ENCODE measurements around the gene ABCA7.
A peak's percentile ranks its signal among the peaks of the same experiment; 100 is the strongest.

Gene ABCA7

GRCh38 chr19:1027650-1028061, 12.3 kb upstream of the ABCA7 start:
- no peaks in the 10 kb centered on the region for H3K27me3 ChIP-seq (ENCODE audit: control insufficient read depth in 1 of 2, insufficient read depth in 1 of 2, low read length in 2 of 2)
- H3K9ac ChIP-seq (ENCODE audit: low read length): peak overlapping the region; percentile 97
- H3K4ac ChIP-seq (ENCODE audit: low read depth in 1 of 2, low read length in 2 of 2): peak overlapping the region; percentile 68 to 97
- H2BK120ac ChIP-seq (ENCODE audit: low read depth, low read length): peak overlapping the region; percentile 93
- peak overlapping the region; percentile 19 for H4K8ac ChIP-seq (ENCODE audit: low read length)
- H3K36me3 ChIP-seq (ENCODE audit: control insufficient read depth in 1 of 2, insufficient read depth in 2 of 2, low read depth in 1 of 2, low read length in 2 of 2): peaks cover 21 to 35% of the 10 kb centered on the region in 2 experiments
- H2AFZ ChIP-seq (ENCODE audit: low read depth, low read length): no peak overlapping the region
- H3K23ac ChIP-seq (ENCODE audit: low read length in 2 of 2): peak overlapping the region in 1 of 2 experiments; percentile 20
- no peak for DNase-seq
- peak overlapping the region in 1 of 2 experiments; percentile 98 for H2BK12ac ChIP-seq (ENCODE audit: low read length in 2 of 2)
- peak overlapping the region; percentile 46 to 99 for H3K18ac ChIP-seq (ENCODE audit: low read depth in 1 of 2, low read length in 2 of 2)
- no peaks in the 10 kb centered on the region for H3K9me3 ChIP-seq (ENCODE audit: control insufficient read depth, low read length)
- H3K4me3 ChIP-seq (ENCODE audit: insufficient read depth in 1 of 2, low read depth in 1 of 2, low read length in 2 of 2): peak overlapping the region; percentile 94 to 97
- peak overlapping the region; percentile 99 for H3K27ac ChIP-seq (ENCODE audit: low read length, poor library complexity, severe bottlenecking)
- H3K79me1 ChIP-seq (replicated peaks; ENCODE audit: low read length, poor library complexity, severe bottlenecking): peaks cover 2% of the 10 kb centered on the region
- under 1% methylated on average over 16 of the region's 16 CpGs for WGBS
- H3K4me1 ChIP-seq (ENCODE audit: control insufficient read depth, insufficient read depth, low read depth, low read length): peaks cover 24% of the 10 kb centered on the region
- H2BK5ac ChIP-seq (ENCODE audit: low read depth, low read length, poor library complexity, severe bottlenecking): peak overlapping the region; percentile 92
- H4K91ac ChIP-seq (ENCODE audit: low read length): peak overlapping the region; percentile 94
- H3K4me2 ChIP-seq (ENCODE audit: low read length, poor library complexity, severe bottlenecking): peak overlapping the region; percentile 74
- H2AK5ac ChIP-seq (ENCODE audit: low read length, severe bottlenecking): peak overlapping the region; percentile 100
- H2BK15ac ChIP-seq (ENCODE audit: low read depth, poor library complexity, severe bottlenecking): peak overlapping the region; percentile 39
- peak overlapping the region in 1 of 2 experiments; percentile 50 for H3K14ac ChIP-seq (ENCODE audit: low read length in 2 of 2)

DNA sequence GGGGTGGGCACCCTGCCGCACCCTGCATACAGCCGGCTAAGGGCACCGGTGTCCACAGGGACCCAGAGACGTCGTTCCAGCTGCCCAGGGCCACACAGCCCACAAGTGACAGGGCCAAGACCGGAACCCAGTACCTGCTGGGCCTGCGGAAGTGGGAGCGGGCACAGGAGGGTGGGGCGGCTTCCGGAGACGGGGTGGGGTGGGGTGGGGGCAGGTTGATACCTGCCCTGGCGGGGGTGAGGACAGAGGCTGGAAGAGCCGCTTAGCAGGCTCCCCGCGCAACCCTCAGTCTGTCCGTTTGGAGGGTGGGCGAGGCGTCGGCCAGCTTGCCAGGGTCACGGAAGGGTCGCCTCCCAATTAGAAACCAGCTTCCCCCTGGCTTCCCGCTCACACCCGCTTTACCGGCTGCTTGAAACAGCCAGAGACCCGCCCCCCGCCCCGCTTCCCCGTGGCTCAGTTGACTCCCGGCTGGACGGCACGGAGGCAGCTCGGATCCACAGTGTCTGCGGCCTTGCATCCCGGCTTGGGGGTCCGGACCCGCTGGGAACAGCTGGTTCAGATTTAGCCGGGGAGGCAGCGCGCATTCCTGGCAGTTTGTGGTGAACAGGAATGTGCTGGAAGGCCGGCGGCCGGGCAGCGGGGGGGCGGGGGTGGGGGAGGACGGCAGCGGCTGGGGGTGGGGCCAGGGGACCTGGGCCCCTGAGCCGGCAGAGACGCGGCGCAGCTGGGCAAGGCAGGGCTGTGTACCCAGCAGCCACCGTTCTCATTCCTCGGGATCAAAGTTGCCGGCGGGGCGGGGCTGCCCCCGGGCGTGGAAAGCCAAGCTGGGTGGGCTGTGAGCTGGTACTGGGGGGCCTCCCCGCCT, 11.6 kb upstream of the ABCA7 start:
- Histone ChIP-seq H4K8ac (ENCODE audit: low read length) (peak overlapping the region; percentile 36), H3K27ac (ENCODE audit: low read length, poor library complexity, severe bottlenecking) (peak overlapping the region; percentile 99), H3K4me1 (ENCODE audit: control insufficient read depth, insufficient read depth, low read depth, low read length) (peaks cover 24% of the 10 kb centered on the region), H3K9me3 (ENCODE audit: control insufficient read depth, low read length) (no peaks in the 10 kb centered on the region), H2AK5ac (ENCODE audit: low read length, severe bottlenecking) (peak overlapping the region; percentile 93), H3K18ac (ENCODE audit: low read depth in 1 of 2, low read length in 2 of 2) (peak overlapping the region; percentile 94 to 99), H3K4me3 (ENCODE audit: insufficient read depth in 1 of 2, low read depth in 1 of 2, low read length in 2 of 2) (peak overlapping the region; percentile 94 to 97), H2BK12ac (ENCODE audit: low read length in 2 of 2) (peak overlapping the region in 1 of 2 experiments; percentile 98), H3K27me3 (ENCODE audit: control insufficient read depth in 1 of 2, insufficient read depth in 1 of 2, low read length in 2 of 2) (no peaks in the 10 kb centered on the region), H3K23ac (ENCODE audit: low read length in 2 of 2) (peak overlapping the region in 1 of 2 experiments; percentile 98), H3K79me1 (replicated peaks; ENCODE audit: low read length, poor library complexity, severe bottlenecking) (peaks cover 2% of the 10 kb centered on the region), H3K4me2 (ENCODE audit: low read length, poor library complexity, severe bottlenecking) (peak overlapping the region; percentile 97), H2BK120ac (ENCODE audit: low read depth, low read length) (peak overlapping the region; percentile 76), H2AFZ (ENCODE audit: low read depth, low read length) (no peak overlapping the region), H3K4ac (ENCODE audit: low read depth in 1 of 2, low read length in 2 of 2) (peak overlapping the region; percentile 97), H3K9ac (ENCODE audit: low read length) (peak overlapping the region; percentile 97), H2BK5ac (ENCODE audit: low read depth, low read length, poor library complexity, severe bottlenecking) (peak overlapping the region; percentile 92), H3K36me3 (ENCODE audit: control insufficient read depth in 1 of 2, insufficient read depth in 2 of 2, low read depth in 1 of 2, low read length in 2 of 2) (peaks cover 26 to 40% of the 10 kb centered on the region in 2 experiments), H2BK15ac (ENCODE audit: low read depth, poor library complexity, severe bottlenecking) (peak overlapping the region; percentile 88), H4K91ac (ENCODE audit: low read length) (peak overlapping the region; percentile 94), H3K14ac (ENCODE audit: low read length in 2 of 2) (peak overlapping the region in 1 of 2 experiments; percentile 50)
- WGBS: under 1% methylated on average over 42 of the region's 58 CpGs
- peak; percentile 95 for DNase-seq

DNA sequence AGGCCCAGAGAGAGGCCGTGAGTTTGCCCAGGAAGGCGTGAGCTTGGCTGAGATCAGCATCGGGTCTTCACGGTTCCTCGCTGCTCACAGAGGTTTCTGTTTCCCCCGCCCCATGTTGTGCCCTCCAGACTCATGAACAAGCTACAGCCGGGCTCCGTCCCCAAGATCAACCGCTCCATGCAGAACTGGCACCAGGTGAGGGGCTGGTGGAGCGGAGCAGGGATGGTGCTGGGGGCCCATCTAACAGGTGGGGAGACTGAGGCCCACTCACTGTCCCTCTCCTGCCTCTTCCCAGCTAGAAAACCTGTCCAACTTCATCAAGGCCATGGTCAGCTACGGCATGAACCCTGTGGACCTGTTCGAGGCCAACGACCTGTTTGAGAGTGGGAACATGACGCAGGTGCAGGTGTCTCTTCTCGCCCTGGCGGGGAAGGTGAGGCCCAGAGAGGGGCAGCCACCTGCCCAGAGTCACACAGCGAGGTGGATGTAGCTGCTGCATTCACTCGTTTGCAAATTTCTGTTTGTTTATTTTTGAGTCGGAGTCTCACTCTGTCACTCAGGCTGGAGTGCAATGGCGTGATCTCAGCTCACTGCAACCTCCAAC, 7.5 kb upstream of the ABCA7 start:
- no peak overlapping the region for H2BK15ac ChIP-seq (ENCODE audit: low read depth, poor library complexity, severe bottlenecking)
- no peak overlapping the region for H3K4ac ChIP-seq (ENCODE audit: low read depth in 1 of 2, low read length in 2 of 2)
- peaks cover 6% of the 10 kb centered on the region for H3K79me1 ChIP-seq (replicated peaks; ENCODE audit: low read length, poor library complexity, severe bottlenecking)
- no peak overlapping the region for H4K8ac ChIP-seq (ENCODE audit: low read length)
- no peak overlapping the region for H2BK120ac ChIP-seq (ENCODE audit: low read depth, low read length)
- H3K36me3 ChIP-seq (ENCODE audit: control insufficient read depth in 1 of 2, insufficient read depth in 2 of 2, low read depth in 1 of 2, low read length in 2 of 2): peaks cover 43 to 67% of the 10 kb centered on the region in 2 experiments
- H2BK12ac ChIP-seq (ENCODE audit: low read length in 2 of 2): no peak overlapping the region
- 93% methylated on average over 20 of the region's 20 CpGs for WGBS
- no peak overlapping the region for H2BK5ac ChIP-seq (ENCODE audit: low read depth, low read length, poor library complexity, severe bottlenecking)
- H3K4me2 ChIP-seq (ENCODE audit: low read length, poor library complexity, severe bottlenecking): no peak overlapping the region
- H3K27me3 ChIP-seq (ENCODE audit: control insufficient read depth in 1 of 2, insufficient read depth in 1 of 2, low read length in 2 of 2): no peaks in the 10 kb centered on the region
- DNase-seq: no peak
- H3K4me3 ChIP-seq (ENCODE audit: insufficient read depth in 1 of 2, low read depth in 1 of 2, low read length in 2 of 2): no peak overlapping the region
- no peak overlapping the region for H3K9ac ChIP-seq (ENCODE audit: low read length)
- no peak overlapping the region for H3K18ac ChIP-seq (ENCODE audit: low read depth in 1 of 2, low read length in 2 of 2)
- H3K14ac ChIP-seq (ENCODE audit: low read length in 2 of 2): no peak overlapping the region
- peak overlapping the region; percentile 47 for H4K91ac ChIP-seq (ENCODE audit: low read length)
- H2AK5ac ChIP-seq (ENCODE audit: low read length, severe bottlenecking): no peak overlapping the region
- no peaks in the 10 kb centered on the region for H3K9me3 ChIP-seq (ENCODE audit: control insufficient read depth, low read length)
- H3K23ac ChIP-seq (ENCODE audit: low read length in 2 of 2): no peak overlapping the region
- no peak overlapping the region for H3K27ac ChIP-seq (ENCODE audit: low read length, poor library complexity, severe bottlenecking)
- H2AFZ ChIP-seq (ENCODE audit: low read depth, low read length): no peak overlapping the region
- peaks cover 27% of the 10 kb centered on the region for H3K4me1 ChIP-seq (ENCODE audit: control insufficient read depth, insufficient read depth, low read depth, low read length)

Measured in mesenchymal stem cell (in vitro differentiated cells and primary cell).